ENCODE results near the gene LRRC71.

DNA sequence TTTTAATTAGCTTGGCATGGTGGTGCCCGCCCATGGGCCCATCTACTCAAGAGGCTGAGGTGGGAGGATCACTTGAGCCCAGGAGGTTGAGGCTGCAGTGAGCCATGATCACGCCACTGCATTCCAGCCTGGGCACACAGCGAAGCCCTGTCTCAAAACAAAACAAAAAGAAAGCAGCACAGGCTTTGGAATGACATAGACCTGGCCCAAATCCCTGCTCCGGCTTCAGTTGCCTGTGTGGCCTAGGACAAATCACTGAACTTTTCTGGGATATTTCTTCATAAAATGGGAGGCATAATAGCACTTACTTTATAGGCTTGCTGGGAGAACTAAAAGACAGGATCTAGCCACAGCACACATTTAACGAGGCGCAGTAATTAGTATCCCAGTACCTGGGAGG, 24.5 kb upstream of the LRRC71 start:
- TF ChIP-seq, protein P1, sequence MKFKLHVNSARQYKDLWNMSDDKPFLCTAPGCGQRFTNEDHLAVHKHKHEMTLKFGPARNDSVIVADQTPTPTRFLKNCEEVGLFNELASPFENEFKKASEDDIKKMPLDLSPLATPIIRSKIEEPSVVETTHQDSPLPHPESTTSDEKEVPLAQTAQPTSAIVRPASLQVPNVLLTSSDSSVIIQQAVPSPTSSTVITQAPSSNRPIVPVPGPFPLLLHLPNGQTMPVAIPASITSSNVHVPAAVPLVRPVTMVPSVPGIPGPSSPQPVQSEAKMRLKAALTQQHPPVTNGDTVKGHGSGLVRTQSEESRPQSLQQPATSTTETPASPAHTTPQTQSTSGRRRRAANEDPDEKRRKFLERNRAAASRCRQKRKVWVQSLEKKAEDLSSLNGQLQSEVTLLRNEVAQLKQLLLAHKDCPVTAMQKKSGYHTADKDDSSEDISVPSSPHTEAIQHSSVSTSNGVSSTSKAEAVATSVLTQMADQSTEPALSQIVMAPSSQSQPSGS (CRISPR knock-in tag; IDR thresholded peaks at IDR 0.05), result no peak
- TF ChIP-seq ATAD3A (CRISPR knock-in tag; IDR thresholded peaks at IDR 0.05) (no peak), CTCF (CRISPR knock-in tag; IDR thresholded peaks at IDR 0.05) (no peak), ZNF547 (CRISPR knock-in tag; IDR thresholded peaks at IDR 0.05) (no peak), POLR2A (IDR thresholded peaks at IDR 0.05; ENCODE audit: insufficient read depth in 1 of 2, low read depth in 2 of 2, low read length in 2 of 2) (no peak), E2F5 (CRISPR knock-in tag; conservative IDR thresholded peaks at IDR 0.05) (no peak), FIP1L1 (IDR thresholded peaks at IDR 0.05; ENCODE audit: borderline replicate concordance, insufficient read depth, low read depth, low read length) (no peak), HCFC1 (IDR thresholded peaks at IDR 0.05; ENCODE audit: low read depth, low read length) (no peak), ZNF317 (CRISPR knock-in tag; IDR thresholded peaks at IDR 0.05) (no peak)

Data from HepG2 (cell line).